ENCODE measurements around the gene RAB35.

DNA sequence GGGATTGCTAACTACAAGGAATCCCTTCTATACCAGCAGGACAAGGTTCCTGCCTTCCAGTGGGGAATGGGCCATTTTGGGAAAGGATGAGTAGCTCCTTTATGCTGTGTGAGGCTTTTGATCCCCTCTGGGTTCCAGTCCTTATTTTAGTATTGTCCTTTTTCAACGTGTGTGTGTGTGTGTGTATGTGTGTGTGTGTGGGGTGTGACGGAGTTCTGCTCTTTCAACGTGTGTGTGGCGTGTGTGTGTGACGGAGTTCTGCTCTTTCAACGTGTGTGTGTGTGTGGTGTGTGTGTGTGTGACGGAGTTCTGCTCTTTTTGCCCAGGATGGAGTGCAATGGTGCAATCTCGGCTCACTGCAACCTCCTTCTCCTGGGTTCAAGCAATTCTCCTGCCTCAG lies 27.4 kb downstream of the RAB35 start:
- TF ChIP-seq, protein P1, sequence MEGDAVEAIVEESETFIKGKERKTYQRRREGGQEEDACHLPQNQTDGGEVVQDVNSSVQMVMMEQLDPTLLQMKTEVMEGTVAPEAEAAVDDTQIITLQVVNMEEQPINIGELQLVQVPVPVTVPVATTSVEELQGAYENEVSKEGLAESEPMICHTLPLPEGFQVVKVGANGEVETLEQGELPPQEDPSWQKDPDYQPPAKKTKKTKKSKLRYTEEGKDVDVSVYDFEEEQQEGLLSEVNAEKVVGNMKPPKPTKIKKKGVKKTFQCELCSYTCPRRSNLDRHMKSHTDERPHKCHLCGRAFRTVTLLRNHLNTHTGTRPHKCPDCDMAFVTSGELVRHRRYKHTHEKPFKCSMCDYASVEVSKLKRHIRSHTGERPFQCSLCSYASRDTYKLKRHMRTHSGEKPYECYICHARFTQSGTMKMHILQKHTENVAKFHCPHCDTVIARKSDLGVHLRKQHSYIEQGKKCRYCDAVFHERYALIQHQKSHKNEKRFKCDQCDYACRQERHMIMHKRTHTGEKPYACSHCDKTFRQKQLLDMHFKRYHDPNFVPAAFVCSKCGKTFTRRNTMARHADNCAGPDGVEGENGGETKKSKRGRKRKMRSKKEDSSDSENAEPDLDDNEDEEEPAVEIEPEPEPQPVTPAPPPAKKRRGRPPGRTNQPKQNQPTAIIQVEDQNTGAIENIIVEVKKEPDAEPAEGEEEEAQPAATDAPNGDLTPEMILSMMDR (IDR thresholded peaks at IDR 0.05): no peak
- TF ChIP-seq POLR2A (IDR thresholded peaks at IDR 0.05): no peak
